ENCODE results near the gene RPH3AL.
A peak's percentile ranks its signal among the peaks of the same experiment; 100 is the strongest.

The RPH3AL gene

GRCh38 chr17:390025-390424 lies 37.4 kb upstream of the RPH3AL start:
- no peak overlapping the region for H3K4me2 ChIP-seq (ENCODE audit: low read length)
- H3K36me3 ChIP-seq (ENCODE audit: control insufficient read depth in 1 of 2, insufficient read depth in 2 of 2, low read length in 2 of 2) = no peaks in the 10 kb centered on the region
- H3K4me3 ChIP-seq (ENCODE audit: low read depth, low read length) = no peak overlapping the region
- peaks cover 3% of the 10 kb centered on the region for H3K9me3 ChIP-seq (ENCODE audit: insufficient read depth, low read depth, low read length)
- no peak overlapping the region for H4K91ac ChIP-seq (ENCODE audit: low read depth, low read length)
- no peak overlapping the region for H2AFZ ChIP-seq (ENCODE audit: insufficient read depth, low read length, poor library complexity)
- H4K8ac ChIP-seq (ENCODE audit: low read depth, low read length) = no peak overlapping the region
- peaks cover 3% of the 10 kb centered on the region for H3K79me1 ChIP-seq (ENCODE audit: low read length)
- H3K4ac ChIP-seq (ENCODE audit: low read depth, low read length) = no peak overlapping the region
- H2BK5ac ChIP-seq (ENCODE audit: low read depth, low read length, poor library complexity) = no peak overlapping the region
- H3K23ac ChIP-seq (ENCODE audit: low read length) = no peak overlapping the region
- H3K14ac ChIP-seq (ENCODE audit: low read length) = no peak overlapping the region
- H3K27ac ChIP-seq (ENCODE audit: low read depth, low read length) = no peak overlapping the region
- no peak overlapping the region for H2AK5ac ChIP-seq (ENCODE audit: low read length)
- peaks cover 2% of the 10 kb centered on the region for H3K79me2 ChIP-seq (ENCODE audit: control insufficient read depth, insufficient read depth, low read length, poor library complexity)
- peaks cover 10% of the 10 kb centered on the region for H3K27me3 ChIP-seq (ENCODE audit: insufficient read depth, low read length)
- H2BK12ac ChIP-seq (ENCODE audit: low read length) = no peak overlapping the region
- WGBS (ENCODE audit: extremely low coverage, insufficient coverage, insufficient read length) = no CpG with 5 or more reads among the region's 12 CpGs
- H3K18ac ChIP-seq (ENCODE audit: low read length) = no peak overlapping the region
- no peak for DNase-seq
- peaks cover 6% of the 10 kb centered on the region in 2 experiments for H3K4me1 ChIP-seq (ENCODE audit: control insufficient read depth in 1 of 2, insufficient read depth in 2 of 2, low read length in 2 of 2)
- H4K12ac ChIP-seq (ENCODE audit: low read depth, low read length) = no peak overlapping the region
- no peak overlapping the region for H3K9ac ChIP-seq (ENCODE audit: low read length)
- H2BK120ac ChIP-seq (ENCODE audit: insufficient read depth, low read length, poor library complexity) = no peak overlapping the region

- Histone ChIP-seq H3K36me3 (ENCODE audit: control insufficient read depth in 1 of 2, insufficient read depth in 2 of 2, low read length in 2 of 2) (no peaks in the 10 kb centered on the region), H4K8ac (ENCODE audit: low read depth, low read length) (no peak overlapping the region), H3K4me1 (ENCODE audit: control insufficient read depth in 1 of 2, insufficient read depth in 2 of 2, low read length in 2 of 2) (peaks cover 6 to 7% of the 10 kb centered on the region in 2 experiments), H4K91ac (ENCODE audit: low read depth, low read length) (no peak overlapping the region), H2BK12ac (ENCODE audit: low read length) (no peak overlapping the region), H2BK5ac (ENCODE audit: low read depth, low read length, poor library complexity) (no peak overlapping the region), H3K9me3 (ENCODE audit: insufficient read depth, low read depth, low read length) (peaks cover 4% of the 10 kb centered on the region), H3K9ac (ENCODE audit: low read length) (no peak overlapping the region), H3K4me3 (ENCODE audit: low read depth, low read length) (no peak overlapping the region), H3K27me3 (ENCODE audit: insufficient read depth, low read length) (peaks cover 22% of the 10 kb centered on the region), H2AFZ (ENCODE audit: insufficient read depth, low read length, poor library complexity) (no peak overlapping the region), H2BK120ac (ENCODE audit: insufficient read depth, low read length, poor library complexity) (no peak overlapping the region), H3K14ac (ENCODE audit: low read length) (no peak overlapping the region), H3K79me1 (ENCODE audit: low read length) (peaks cover 3% of the 10 kb centered on the region), H4K12ac (ENCODE audit: low read depth, low read length) (no peak overlapping the region), H3K27ac (ENCODE audit: low read depth, low read length) (no peak overlapping the region), H3K4me2 (ENCODE audit: low read length) (no peak overlapping the region), H2AK5ac (ENCODE audit: low read length) (no peak overlapping the region), H3K4ac (ENCODE audit: low read depth, low read length) (no peak overlapping the region), H3K79me2 (ENCODE audit: control insufficient read depth, insufficient read depth, low read length, poor library complexity) (peaks cover 2% of the 10 kb centered on the region), H3K23ac (ENCODE audit: low read length) (no peak overlapping the region), H3K18ac (ENCODE audit: low read length) (no peak overlapping the region)
- WGBS (ENCODE audit: extremely low coverage, insufficient coverage, insufficient read length) = no CpG with 5 or more reads among the region's 10 CpGs
- DNase-seq = no peak
Measured at GRCh38 chr17:388087-388486, 35.5 kb upstream of the RPH3AL start.

GRCh38 chr17:386141-386876 lies 33.7 kb upstream of the RPH3AL start:
- H2BK5ac ChIP-seq (ENCODE audit: low read depth, low read length, poor library complexity) = no peak overlapping the region
- H3K4me1 ChIP-seq (ENCODE audit: control insufficient read depth in 1 of 2, insufficient read depth in 2 of 2, low read length in 2 of 2) = peaks cover 6 to 7% of the 10 kb centered on the region in 2 experiments
- no peak overlapping the region for H3K18ac ChIP-seq (ENCODE audit: low read length)
- H3K27me3 ChIP-seq (ENCODE audit: insufficient read depth, low read length) = peaks cover 22% of the 10 kb centered on the region
- no peak overlapping the region for H2BK12ac ChIP-seq (ENCODE audit: low read length)
- H3K9me3 ChIP-seq (ENCODE audit: insufficient read depth, low read depth, low read length) = peaks cover 4% of the 10 kb centered on the region
- no peak overlapping the region for H2AK5ac ChIP-seq (ENCODE audit: low read length)
- peak overlapping the region; percentile 49 for H3K4me3 ChIP-seq (ENCODE audit: low read depth, low read length)
- no peak overlapping the region for H2BK120ac ChIP-seq (ENCODE audit: insufficient read depth, low read length, poor library complexity)
- peaks cover 2% of the 10 kb centered on the region for H3K79me2 ChIP-seq (ENCODE audit: control insufficient read depth, insufficient read depth, low read length, poor library complexity)
- peak overlapping the region; percentile 36 for H3K4me2 ChIP-seq (ENCODE audit: low read length)
- peak overlapping the region; percentile 13 for H4K91ac ChIP-seq (ENCODE audit: low read depth, low read length)
- peak in 1 of 2 donors; percentile 39 for DNase-seq
- H3K27ac ChIP-seq (ENCODE audit: low read depth, low read length) = no peak overlapping the region
- H3K23ac ChIP-seq (ENCODE audit: low read length) = no peak overlapping the region
- H3K14ac ChIP-seq (ENCODE audit: low read length) = no peak overlapping the region
- H4K8ac ChIP-seq (ENCODE audit: low read depth, low read length) = peak overlapping the region; percentile 28
- H2AFZ ChIP-seq (ENCODE audit: insufficient read depth, low read length, poor library complexity) = no peak overlapping the region
- H3K4ac ChIP-seq (ENCODE audit: low read depth, low read length) = no peak overlapping the region
- peaks cover 3% of the 10 kb centered on the region for H3K79me1 ChIP-seq (ENCODE audit: low read length)
- no peak overlapping the region for H3K9ac ChIP-seq (ENCODE audit: low read length)
- no peak overlapping the region for H4K12ac ChIP-seq (ENCODE audit: low read depth, low read length)
- no peaks in the 10 kb centered on the region for H3K36me3 ChIP-seq (ENCODE audit: control insufficient read depth in 1 of 2, insufficient read depth in 2 of 2, low read length in 2 of 2)
- no CpG with 5 or more reads among the region's 57 CpGs for WGBS (ENCODE audit: extremely low coverage, insufficient coverage, insufficient read length)

- peak overlapping the region; percentile 49 for H3K4me3 ChIP-seq (ENCODE audit: low read depth, low read length)
- peak overlapping the region; percentile 36 for H3K4me2 ChIP-seq (ENCODE audit: low read length)
- H3K27ac ChIP-seq (ENCODE audit: low read depth, low read length) = no peak overlapping the region
- H2BK12ac ChIP-seq (ENCODE audit: low read length) = no peak overlapping the region
- no peak overlapping the region for H3K4ac ChIP-seq (ENCODE audit: low read depth, low read length)
- peaks cover 3% of the 10 kb centered on the region for H3K79me1 ChIP-seq (ENCODE audit: low read length)
- peak overlapping the region; percentile 13 for H4K91ac ChIP-seq (ENCODE audit: low read depth, low read length)
- H4K12ac ChIP-seq (ENCODE audit: low read depth, low read length) = no peak overlapping the region
- no peak for DNase-seq
- peaks cover 2% of the 10 kb centered on the region for H3K79me2 ChIP-seq (ENCODE audit: control insufficient read depth, insufficient read depth, low read length, poor library complexity)
- no peak overlapping the region for H2AFZ ChIP-seq (ENCODE audit: insufficient read depth, low read length, poor library complexity)
- H3K23ac ChIP-seq (ENCODE audit: low read length) = no peak overlapping the region
- no peak overlapping the region for H2AK5ac ChIP-seq (ENCODE audit: low read length)
- H3K27me3 ChIP-seq (ENCODE audit: insufficient read depth, low read length) = peaks cover 22% of the 10 kb centered on the region
- H3K9me3 ChIP-seq (ENCODE audit: insufficient read depth, low read depth, low read length) = peaks cover 4% of the 10 kb centered on the region
- no peaks in the 10 kb centered on the region for H3K36me3 ChIP-seq (ENCODE audit: control insufficient read depth in 1 of 2, insufficient read depth in 2 of 2, low read length in 2 of 2)
- H2BK120ac ChIP-seq (ENCODE audit: insufficient read depth, low read length, poor library complexity) = no peak overlapping the region
- H3K4me1 ChIP-seq (ENCODE audit: control insufficient read depth in 1 of 2, insufficient read depth in 2 of 2, low read length in 2 of 2) = peaks cover 6 to 7% of the 10 kb centered on the region in 2 experiments
- H3K14ac ChIP-seq (ENCODE audit: low read length) = no peak overlapping the region
- H3K18ac ChIP-seq (ENCODE audit: low read length) = no peak overlapping the region
- no peak overlapping the region for H3K9ac ChIP-seq (ENCODE audit: low read length)
- H4K8ac ChIP-seq (ENCODE audit: low read depth, low read length) = peak overlapping the region; percentile 28
- H2BK5ac ChIP-seq (ENCODE audit: low read depth, low read length, poor library complexity) = no peak overlapping the region
- WGBS (ENCODE audit: extremely low coverage, insufficient coverage, insufficient read length) = no CpG with 5 or more reads among the region's 42 CpGs
Measured at GRCh38 chr17:385836-386140, 33.2 kb upstream of the RPH3AL start.

Data from trophoblast cell (in vitro differentiated cells and primary cell).